Left ventricle myocardium inferior (tissue), 1 donor: ENCODE measurements around the gene CCL15. TPM values are rescaled to one million over a fixed set of nuclear protein-coding genes. Genes with fewer than 3 reads are reported as not detected.

Experiments
- DNase-seq: peaks from one replicate; pipeline ENCODE4 v3.0.0-alpha.2; 2020
- H3K27ac ChIP-seq: fragments of 200-600 bp; replicated peaks from 2 replicates; pipeline ENCODE4 v1.8.0; 2021
- H3K27me3 ChIP-seq: fragments of 200-600 bp; 2 replicates; pipeline ENCODE4 v1.8.0; 2021; ENCODE audit warnings: low read depth
- H3K36me3 ChIP-seq: fragments of 200-600 bp; 2 replicates; pipeline ENCODE4 v1.8.0; 2021
- H3K4me1 ChIP-seq: fragments of 200-600 bp; 2 replicates; pipeline ENCODE4 v1.8.0; 2021
- H3K4me3 ChIP-seq: fragments of 200-600 bp; 2 replicates; pipeline ENCODE4 v1.8.0; 2021; ENCODE audit warnings: mild to moderate bottlenecking, moderate library complexity
- H3K9me3 ChIP-seq: fragments of 200-600 bp; replicated peaks from 2 replicates; pipeline ENCODE4 v1.8.0; 2021
- CTCF ChIP-seq: fragments of 200-600 bp; IDR thresholded peaks from 2 replicates; pipeline ENCODE4 v1.8.0; 2021; ENCODE audit warnings: antibody characterized with exemption, mild to moderate bottlenecking, borderline replicate concordance
- intact Hi-C: fragments of 100-400 bp; cut with micrococcal nuclease; formaldehyde crosslinking; loops from one replicate; pipeline ENCODE4 v1.11.0; 2022
- total RNA-seq: library from RNA; stranded (reverse); fragmentation: NEBNext Ultra II Directional; extraction: Animal tissue kit (Norgen Biotek cat#: 25700); gene quantifications from one replicate; pipeline ENCODE4 v1.2.1, GENCODE V29; 2021
- donor health status: DM: no; HTN: yes; CAD: no; lungs with severe emphysema.

CCL15 gene
- total RNA-seq, 1 donor from 2014 or later: not detected

- TF ChIP-seq CTCF: no peak
- intact Hi-C loops: no loop called here
- H3K27me3 ChIP-seq: peaks cover 30% of the 10 kb centered on the region
- no peak overlapping the region for H3K27ac ChIP-seq
- H3K9me3 ChIP-seq: no peaks in the 10 kb centered on the region
- H3K36me3 ChIP-seq: no peaks in the 10 kb centered on the region
- no peak overlapping the region for H3K4me3 ChIP-seq
- DNase-seq: no peak
- no peaks in the 10 kb centered on the region for H3K4me1 ChIP-seq
Measured at GRCh38 chr17:36030956-36031355, 29.6 kb upstream of the CCL15 start.

- Histone ChIP-seq H3K4me1 (no peaks in the 10 kb centered on the region), H3K4me3 (no peak overlapping the region), H3K9me3 (peaks cover 6% of the 10 kb centered on the region), H3K27ac (no peak overlapping the region), H3K36me3 (no peaks in the 10 kb centered on the region), H3K27me3 (peaks cover 40% of the 10 kb centered on the region)
- TF ChIP-seq CTCF: no peak
- no peak for DNase-seq
- intact Hi-C loops: no loop called here
Measured at GRCh38 chr17:36027761-36028160, 26.4 kb upstream of the CCL15 start.

GRCh38 chr17:36024106-36024869 lies 22.9 kb upstream of the CCL15 start:
- no peak for TF ChIP-seq CTCF
- intact Hi-C loops: no loop called here
- Histone ChIP-seq H3K4me3 (no peak overlapping the region), H3K4me1 (no peaks in the 10 kb centered on the region), H3K27me3 (peaks cover 39% of the 10 kb centered on the region), H3K9me3 (peaks cover 8% of the 10 kb centered on the region), H3K27ac (no peak overlapping the region), H3K36me3 (no peaks in the 10 kb centered on the region)
- DNase-seq: no peak

GRCh38 chr17:36019423-36019822 lies 18.1 kb upstream of the CCL15 start:
- no peak for TF ChIP-seq CTCF
- no peaks in the 10 kb centered on the region for H3K36me3 ChIP-seq
- H3K27me3 ChIP-seq: peaks cover 30% of the 10 kb centered on the region
- peaks cover 8% of the 10 kb centered on the region for H3K9me3 ChIP-seq
- intact Hi-C loops: no loop called here
- DNase-seq: no peak
- no peak overlapping the region for H3K27ac ChIP-seq
- H3K4me1 ChIP-seq: no peaks in the 10 kb centered on the region
- H3K4me3 ChIP-seq: no peak overlapping the region

GRCh38 chr17:36017799-36018198 lies 16.4 kb upstream of the CCL15 start, which contains the start of gene CCL23:
CCL23 (minus strand) TSS chr17:36017972; CDS start chr17:36017897, 75 bp downstream.
- TF ChIP-seq CTCF: no peak
- Histone ChIP-seq H3K27ac (no peak within 1 kb of the TSS), H3K4me1 (no peaks in the 10 kb centered on the region), H3K9me3 (peaks cover 2% of the 10 kb centered on the region), H3K27me3 (peaks cover 18% of the 10 kb centered on the region), H3K36me3 (no peaks in the 10 kb centered on the region), H3K4me3 (no peak within 1 kb of the TSS)
- DNase-seq: no peak
- intact Hi-C loops: no loop called here
